Cardiac fibroblast (primary cell): ENCODE data around the gene METRN.

Experiments
- DNase-seq, 2 donors: peaks; one replicate each; pipeline versions ENCODE4 v3.0.0 to v3.0.0-alpha.2; 2010; ENCODE audit warnings: low read depth in 2 of 2
- H3K4me3 ChIP-seq, 2 donors: replicated peaks in 1 of 2; 1 replicate in 1 of 2; 2 replicates in 1 of 2; pipeline ENCODE4 v1.5.1; 2011; ENCODE audit warnings: low read depth in 2 of 2, low read length in 2 of 2, mild to moderate bottlenecking in 2 of 2, moderate library complexity in 1 of 2
- CTCF ChIP-seq: IDR thresholded peaks from one replicate; pipeline ENCODE4 v1.5.1; 2011; ENCODE audit warnings: low read depth, mild to moderate bottlenecking, low read length, inconsistent platforms

Gene METRN

GRCh38 chr16:694187-694862 lies 20.6 kb upstream of the METRN start:
- H3K4me3 ChIP-seq: no peak overlapping the region
- no peak for DNase-seq
- no peak for TF ChIP-seq CTCF

- H3K4me3 ChIP-seq: no peak overlapping the region
- no peak for TF ChIP-seq CTCF
- no peak for DNase-seq
These were observed 20.0 kb upstream of the METRN start for GRCh38 chr16:694863-695354.

- DNase-seq: no peak
- no peak overlapping the region for H3K4me3 ChIP-seq
These were observed 19.4 kb upstream of the METRN start for GRCh38 chr16:695355-696089.

GRCh38 chr16:698911-699671 lies 15.8 kb upstream of the METRN start:
- H3K4me3 ChIP-seq: no peak overlapping the region
- DNase-seq: no peak
- TF ChIP-seq CTCF: no peak

More at GRCh38 chr16:695355-696089, 19.4 kb upstream of the METRN start:
- no peak for TF ChIP-seq CTCF

GRCh38 chr16:700684-701584 lies 14.0 kb upstream of the METRN start:
- no peak for DNase-seq
- no peak overlapping the region for H3K4me3 ChIP-seq

More at GRCh38 chr16:700684-701584, 14.0 kb upstream of the METRN start:
- TF ChIP-seq CTCF: no peak
